A673 (cell line): ENCODE data around the gene SCARB1. TPM values are rescaled to one million over a fixed set of nuclear protein-coding genes. Genes with fewer than 3 reads are reported as not detected.
"Not testable (repeated sequence)": the region's sequence is repeated elsewhere in the genome, so short reads cannot be mapped to it uniquely, and the experiment has no call there.

ENCODE experiments used
- Bru-seq: library from RNA; stranded (reverse); fragments of 400-500 nt; gene quantifications from one replicate; lab custom pipeline; 2021; lab: Mats Ljungman, UMichigan
- BruChase-seq, 2 experiments: library from RNA; stranded (reverse); fragments of 400-500 nt; gene quantifications; one replicate each; lab custom pipeline; 2021; lab: Mats Ljungman, UMichigan
- BruUV-seq: library from RNA; stranded (reverse); fragments of 400-500 nt; replicated peaks from 2 replicates; lab custom pipeline; 2021; lab: Mats Ljungman, UMichigan
- CTCF ChIA-PET: fragments of 300-600 bp; sonication (Branson Sonifier 250); formaldehyde crosslinking; loops from one replicate; lab custom pipeline; 2022; ENCODE audit warnings: antibody characterized with exemption; lab: Charles Lee
- POLR2A ChIA-PET: fragments of 300-600 bp; sonication (Branson Sonifier 250); formaldehyde crosslinking; loops from one replicate; lab custom pipeline; 2022; ENCODE audit warnings: antibody characterized with exemption; ENCODE audit not compliant: low non-redundant PET; lab: Charles Lee
- DNase-seq: peaks from one replicate; pipeline ENCODE4 v3.0.0-alpha.2; 2015; ENCODE audit warnings: low spot score
- H3K27ac ChIP-seq: fragments of 200-600 bp; sonication (generic); 2 replicates; pipeline ENCODE4 v1.5.1; 2016; ENCODE audit warnings: mixed run types, low read depth, mild to moderate bottlenecking, mixed read lengths, antibody characterized with exemption, low read length; ENCODE audit not compliant: poor library complexity, severe bottlenecking
- H3K27me3 ChIP-seq: fragments of 200-600 bp; sonication (generic); replicated peaks from 2 replicates; pipeline ENCODE4 v1.6.1; 2017; ENCODE audit warnings: mixed run types, low read depth, mild to moderate bottlenecking, mixed read lengths, antibody characterized with exemption, low read length; ENCODE audit not compliant: insufficient read depth, poor library complexity
- H3K36me3 ChIP-seq: fragments of 200-600 bp; sonication (generic); 2 replicates; pipeline ENCODE4 v1.6.1; 2016; ENCODE audit warnings: mixed run types, mild to moderate bottlenecking, mixed read lengths, antibody characterized with exemption, low read length; ENCODE audit not compliant: insufficient read depth, poor library complexity, severe bottlenecking
- H3K4me1 ChIP-seq: fragments of 200-600 bp; sonication (generic); 2 replicates; pipeline ENCODE4 v1.6.1; 2017; ENCODE audit warnings: mixed run types, mild to moderate bottlenecking, mixed read lengths, antibody characterized with exemption, low read length; ENCODE audit not compliant: insufficient read depth, poor library complexity, severe bottlenecking
- H3K4me3 ChIP-seq: fragments of 200-600 bp; sonication (generic); 2 replicates; pipeline ENCODE4 v1.5.1; 2016; ENCODE audit warnings: low read depth, mixed run types, mild to moderate bottlenecking, mixed read lengths, low read length; ENCODE audit not compliant: poor library complexity, severe bottlenecking
- H3K9me3 ChIP-seq: fragments of 200-600 bp; sonication (generic); 2 replicates; pipeline ENCODE4 v1.6.1; 2016; ENCODE audit warnings: mixed run types, low read depth, mild to moderate bottlenecking, mixed read lengths, antibody characterized with exemption, low read length; ENCODE audit not compliant: poor library complexity, severe bottlenecking
- EZH2 ChIP-seq: fragments of 200-600 bp; sonication (generic); IDR thresholded peaks from 2 replicates; pipeline ENCODE4 v1.6.1; 2017; ENCODE audit warnings: borderline replicate concordance, low read depth, mild to moderate bottlenecking, mixed read lengths, antibody characterized with exemption, low read length; ENCODE audit not compliant: poor library complexity, severe bottlenecking
- intact Hi-C: fragments of 100-400 bp; cut with micrococcal nuclease; formaldehyde crosslinking; loops from one replicate; pipeline ENCODE4 v1.10.0; 2022; ENCODE audit not compliant: unreplicated experiment
- long read RNA-seq: library from polyadenylated mRNA; stranded (forward); transcript quantifications from one replicate; pipeline ENCODE4 v2.0.0, GENCODE V29; 2022
- total RNA-seq: library from RNA; stranded (reverse); gene quantifications from 2 replicates; pipeline ENCODE4 v1.2.3, GENCODE V29; 2021
- TF ChIP-seq, protein P1 (sequence below): fragments of 300-800, 200-600 bp; sonication (generic); conservative IDR thresholded peaks from 2 replicates; pipeline ENCODE4 v1.5.1; 2017; ENCODE audit warnings: low read depth, mild to moderate bottlenecking, antibody characterized with exemption, low read length, moderate library complexity, mixed read lengths

Gene SCARB1, protein sequence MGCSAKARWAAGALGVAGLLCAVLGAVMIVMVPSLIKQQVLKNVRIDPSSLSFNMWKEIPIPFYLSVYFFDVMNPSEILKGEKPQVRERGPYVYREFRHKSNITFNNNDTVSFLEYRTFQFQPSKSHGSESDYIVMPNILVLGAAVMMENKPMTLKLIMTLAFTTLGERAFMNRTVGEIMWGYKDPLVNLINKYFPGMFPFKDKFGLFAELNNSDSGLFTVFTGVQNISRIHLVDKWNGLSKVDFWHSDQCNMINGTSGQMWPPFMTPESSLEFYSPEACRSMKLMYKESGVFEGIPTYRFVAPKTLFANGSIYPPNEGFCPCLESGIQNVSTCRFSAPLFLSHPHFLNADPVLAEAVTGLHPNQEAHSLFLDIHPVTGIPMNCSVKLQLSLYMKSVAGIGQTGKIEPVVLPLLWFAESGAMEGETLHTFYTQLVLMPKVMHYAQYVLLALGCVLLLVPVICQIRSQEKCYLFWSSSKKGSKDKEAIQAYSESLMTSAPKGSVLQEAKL
- 61.5 and 74.6 TPM in 2 replicates for total RNA-seq
- percentile 69 among the genes with signal in this experiment for Bru-seq, nascent RNA
- BruChase-seq, experiment 1, labeled RNA remaining after a 2-hour chase, result percentile 75 among the genes with signal in this experiment
- percentile 81 among the genes with signal in this experiment for BruChase-seq, experiment 2, labeled RNA remaining after a 6-hour chase
- long read RNA-seq, transcript SCARB1-201 (13 exons, 2,611 nt), result major isoform, 57 of 97 reads
- long read RNA-seq, transcript SCARB1-202 (12 exons, 3,329 nt), result minor isoform, 8 of 97 reads
- long read RNA-seq, partial matches to known transcripts, result 21 of 97 reads
- long read RNA-seq, other reads (novel, unspliced or antisense), result 10 of 97 reads

- peak within 1 kb of the TSS; percentile 70 for H3K4me3 ChIP-seq
- H3K27ac ChIP-seq, result peak within 1 kb of the TSS; percentile 82
- CTCF ChIA-PET, result no interaction called here
- POLR2A ChIA-PET, result interaction anchor here (0.5 kb wide), 1 partner anchor 569 kb away, joined by 3 read pairs; the partner anchor contains the start of gene RFLNA
- no peaks in the 10 kb centered on the region for H3K27me3 ChIP-seq
- peaks cover 19% of the 10 kb centered on the region for H3K36me3 ChIP-seq
- no peak for TF ChIP-seq EZH2
- TF ChIP-seq, protein P1, sequence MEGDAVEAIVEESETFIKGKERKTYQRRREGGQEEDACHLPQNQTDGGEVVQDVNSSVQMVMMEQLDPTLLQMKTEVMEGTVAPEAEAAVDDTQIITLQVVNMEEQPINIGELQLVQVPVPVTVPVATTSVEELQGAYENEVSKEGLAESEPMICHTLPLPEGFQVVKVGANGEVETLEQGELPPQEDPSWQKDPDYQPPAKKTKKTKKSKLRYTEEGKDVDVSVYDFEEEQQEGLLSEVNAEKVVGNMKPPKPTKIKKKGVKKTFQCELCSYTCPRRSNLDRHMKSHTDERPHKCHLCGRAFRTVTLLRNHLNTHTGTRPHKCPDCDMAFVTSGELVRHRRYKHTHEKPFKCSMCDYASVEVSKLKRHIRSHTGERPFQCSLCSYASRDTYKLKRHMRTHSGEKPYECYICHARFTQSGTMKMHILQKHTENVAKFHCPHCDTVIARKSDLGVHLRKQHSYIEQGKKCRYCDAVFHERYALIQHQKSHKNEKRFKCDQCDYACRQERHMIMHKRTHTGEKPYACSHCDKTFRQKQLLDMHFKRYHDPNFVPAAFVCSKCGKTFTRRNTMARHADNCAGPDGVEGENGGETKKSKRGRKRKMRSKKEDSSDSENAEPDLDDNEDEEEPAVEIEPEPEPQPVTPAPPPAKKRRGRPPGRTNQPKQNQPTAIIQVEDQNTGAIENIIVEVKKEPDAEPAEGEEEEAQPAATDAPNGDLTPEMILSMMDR, result no peak
- no TSS peak for BruUV-seq
- H3K9me3 ChIP-seq, result no peaks in the 10 kb centered on the region
- H3K4me1 ChIP-seq, result peaks cover 21% of the 10 kb centered on the region
- intact Hi-C loops, result no loop called here
- DNase-seq, result peak; percentile 87
These were observed at the start of gene SCARB1 for GRCh38 chr12:124863416-124864325. Gene SCARB1 (minus strand): TSS chr12:124863864. CDS start chr12:124863720, 144 bp downstream.

- H3K4me3 ChIP-seq, result peak overlapping the region; percentile 87
These were observed 49.0 kb upstream of the SCARB1 start for GRCh38 chr12:124912529-124913287.

DNA sequence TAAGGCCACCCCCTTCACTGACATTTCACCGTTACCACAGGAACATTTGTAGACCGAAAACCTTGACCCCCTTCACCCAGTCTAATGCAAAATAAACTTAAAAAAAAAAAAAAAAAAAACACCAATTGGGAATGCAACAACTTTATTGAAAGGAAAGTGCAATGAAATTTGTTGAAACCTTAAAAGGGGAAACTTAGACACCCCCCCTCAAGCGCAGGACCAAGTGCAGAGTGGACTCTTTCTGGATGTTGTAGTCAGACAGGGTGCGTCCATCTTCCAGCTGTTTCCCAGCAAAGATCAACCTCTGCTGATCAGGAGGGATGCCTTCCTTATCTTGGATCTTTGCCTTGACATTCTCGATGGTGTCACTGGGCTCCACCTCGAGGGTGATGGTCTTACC is 47.9 kb upstream of the SCARB1 start:
- H3K9me3 ChIP-seq, H3K27ac ChIP-seq, H3K27me3 ChIP-seq, CTCF ChIA-PET, intact Hi-C loops, POLR2A ChIA-PET, H3K4me3 ChIP-seq, DNase-seq, BruUV-seq: not testable (repeated sequence)
- H3K4me1 ChIP-seq, result peaks cover 23% of the 10 kb centered on the region
- peaks cover 27% of the 10 kb centered on the region for H3K36me3 ChIP-seq

More at GRCh38 chr12:124912529-124913287, 49.0 kb upstream of the SCARB1 start:
- peaks cover 30% of the 10 kb centered on the region for H3K4me1 ChIP-seq
- H3K27me3 ChIP-seq, POLR2A ChIA-PET, BruUV-seq, DNase-seq, intact Hi-C loops, H3K27ac ChIP-seq, H3K9me3 ChIP-seq, CTCF ChIA-PET: not testable (repeated sequence)
- peaks cover 27% of the 10 kb centered on the region for H3K36me3 ChIP-seq
